Testis (tissue), 3 donors: ENCODE results near the gene NEURL1. TPM values are rescaled to one million over a fixed set of nuclear protein-coding genes. Genes with fewer than 3 reads are reported as not detected.

ENCODE experiments used
- DNase-seq: peaks from one replicate; pipeline ENCODE4 v3.0.0-alpha.2; 2019
- H3K27ac ChIP-seq, 2 donors: fragments of 200-600 bp; sonication (generic); one replicate each; pipeline ENCODE4 v1.5.1; 2019
- H3K27me3 ChIP-seq: fragments of 200-600 bp; sonication (generic); one replicate; pipeline ENCODE4 v1.5.1; 2019
- H3K36me3 ChIP-seq: fragments of 200-600 bp; sonication (generic); one replicate; pipeline ENCODE4 v1.5.1; 2017; ENCODE audit warnings: low read depth; ENCODE audit errors: missing control alignments
- H3K4me1 ChIP-seq: fragments of 200-600 bp; sonication (generic); one replicate; pipeline ENCODE4 v1.5.1; 2019
- H3K4me3 ChIP-seq, 2 donors: fragments of 200-600 bp; sonication (generic); one replicate each; pipeline ENCODE4 v1.5.1; 2017 to 2019
- H3K9me3 ChIP-seq: fragments of 200-600 bp; sonication (generic); one replicate; pipeline ENCODE4 v1.5.1; 2017
- POLR2A ChIP-seq: fragments of 450-650 bp; IDR thresholded peaks from one replicate; pipeline ENCODE4 v1.6.1; 2017; ENCODE audit warnings: antibody characterized with exemption, mild to moderate bottlenecking, moderate library complexity
- WGBS, 2 donors: methylation state at CpG; one replicate each; pipeline ENCODE4 v1.1.5; 2018; 5-methylcytosine and 5-hydroxymethylcytosine counted together
- intact Hi-C: fragments of 100-400 bp; cut with DNase I; formaldehyde crosslinking; loops from one replicate; pipeline ENCODE4 v1.15.1; 2023; ENCODE audit warnings: low total_unique reads
- polyA plus RNA-seq: library from polyadenylated mRNA; stranded (reverse); fragments of 350-450 nt; fragmentation: Illumina TruSeq; extraction: RNeasy Lipid Tissue Mini Kit (QIAGEN cat#74804); gene quantifications from one replicate; pipeline ENCODE4 v1.2.3, GENCODE V29; 2014; ENCODE audit warnings: low read depth, low replicate concordance; ENCODE audit not compliant: insufficient read depth
- total RNA-seq, 2 donors: library from RNA; depleted of rRNA; stranded (reverse); fragments of >200 nt; gene quantifications; one replicate each; pipeline ENCODE4 v1.2.3, GENCODE V29; 2016
- TF ChIP-seq, protein P1 (sequence below), 3 experiments: fragments of 450-650 bp in 2 of 3; fragments of 200-600 bp in 1 of 3; sonication (generic) in 1 of 3; IDR thresholded peaks; one replicate each; pipeline ENCODE4 v1.5.1; 2016 to 2019; ENCODE audit warnings: antibody characterized with exemption in 3 of 3, mild to moderate bottlenecking in 2 of 3, moderate library complexity in 1 of 3

Gene NEURL1
- total and polyA plus RNA-seq, 3 donors from 2014 or later, result 17.8 to 21.9 (median 19.8) TPM

DNA sequence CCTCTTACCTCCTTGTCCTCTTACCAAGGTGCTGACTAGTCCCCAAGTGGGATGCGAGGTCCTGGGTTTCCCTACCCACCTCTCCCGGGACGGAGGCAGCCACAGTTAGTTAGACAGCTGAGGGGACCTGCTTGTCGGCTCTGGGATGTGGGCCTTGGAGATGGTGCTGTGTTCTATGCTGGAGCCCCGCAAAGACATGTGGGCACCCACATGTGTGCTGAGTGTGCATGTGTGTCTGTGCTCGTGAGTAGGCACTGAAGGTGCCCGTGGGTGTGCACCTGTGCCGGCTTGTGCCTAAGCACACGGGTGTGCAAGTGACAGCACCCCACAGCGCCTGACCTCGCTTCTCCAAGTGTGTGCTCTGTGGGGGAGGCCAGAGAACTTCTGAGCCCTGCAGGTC, 62.2 kb downstream of the NEURL1 start:
- H3K27me3 ChIP-seq, result no peaks in the 10 kb centered on the region
- H3K4me1 ChIP-seq, result peaks cover 8% of the 10 kb centered on the region
- H3K9me3 ChIP-seq, result no peaks in the 10 kb centered on the region
- no peaks in the 10 kb centered on the region for H3K36me3 ChIP-seq
- peak overlapping the region in 1 of 2 donors; percentile 48 for H3K4me3 ChIP-seq
- H3K27ac ChIP-seq, result no peak overlapping the region
- 53% methylated on average over 11 of the region's 11 CpGs; no CpG with 5 or more reads in 1 of the 2 donors for WGBS, 2 donors
- TF ChIP-seq, protein P1, sequence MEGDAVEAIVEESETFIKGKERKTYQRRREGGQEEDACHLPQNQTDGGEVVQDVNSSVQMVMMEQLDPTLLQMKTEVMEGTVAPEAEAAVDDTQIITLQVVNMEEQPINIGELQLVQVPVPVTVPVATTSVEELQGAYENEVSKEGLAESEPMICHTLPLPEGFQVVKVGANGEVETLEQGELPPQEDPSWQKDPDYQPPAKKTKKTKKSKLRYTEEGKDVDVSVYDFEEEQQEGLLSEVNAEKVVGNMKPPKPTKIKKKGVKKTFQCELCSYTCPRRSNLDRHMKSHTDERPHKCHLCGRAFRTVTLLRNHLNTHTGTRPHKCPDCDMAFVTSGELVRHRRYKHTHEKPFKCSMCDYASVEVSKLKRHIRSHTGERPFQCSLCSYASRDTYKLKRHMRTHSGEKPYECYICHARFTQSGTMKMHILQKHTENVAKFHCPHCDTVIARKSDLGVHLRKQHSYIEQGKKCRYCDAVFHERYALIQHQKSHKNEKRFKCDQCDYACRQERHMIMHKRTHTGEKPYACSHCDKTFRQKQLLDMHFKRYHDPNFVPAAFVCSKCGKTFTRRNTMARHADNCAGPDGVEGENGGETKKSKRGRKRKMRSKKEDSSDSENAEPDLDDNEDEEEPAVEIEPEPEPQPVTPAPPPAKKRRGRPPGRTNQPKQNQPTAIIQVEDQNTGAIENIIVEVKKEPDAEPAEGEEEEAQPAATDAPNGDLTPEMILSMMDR (IDR thresholded peaks at IDR 0.05), result no peak
- TF ChIP-seq POLR2A, result no peak
- DNase-seq, result no peak
- intact Hi-C loops, result no loop called here

DNA sequence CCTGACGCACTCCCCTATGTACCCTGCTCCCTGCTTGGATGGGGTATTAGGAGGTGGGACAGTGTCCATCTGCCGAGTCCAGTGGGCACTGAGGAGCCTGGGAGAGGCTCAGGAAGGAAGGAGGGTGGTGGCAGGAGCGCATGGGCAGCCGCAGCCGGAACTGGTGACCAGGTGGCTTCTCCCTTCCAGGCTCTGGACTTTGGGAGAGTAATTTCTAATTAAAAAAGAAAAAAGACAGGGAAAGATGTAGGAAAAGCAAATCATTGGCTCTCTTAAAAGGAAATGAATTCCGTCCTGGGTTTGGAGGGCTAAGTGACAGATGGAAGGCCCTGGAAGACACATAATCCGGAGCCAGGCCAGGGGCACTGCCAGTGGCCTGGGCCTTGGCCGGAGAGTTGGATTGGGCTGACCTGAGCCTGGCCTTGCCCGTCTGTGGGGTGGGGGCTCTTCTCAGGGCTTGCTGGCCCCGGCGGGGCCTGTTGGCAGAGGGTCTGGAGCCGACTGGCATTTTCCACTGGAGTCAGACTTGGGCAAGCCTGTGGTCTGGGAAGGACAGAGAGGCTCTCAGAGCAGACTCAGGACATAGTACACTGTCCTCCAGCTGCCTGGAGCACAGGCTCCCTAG, 63.0 kb downstream of the NEURL1 start:
- Histone ChIP-seq H3K27ac (no peak overlapping the region), H3K4me3 (no peak overlapping the region), H3K36me3 (no peaks in the 10 kb centered on the region), H3K9me3 (no peaks in the 10 kb centered on the region), H3K27me3 (no peaks in the 10 kb centered on the region), H3K4me1 (peaks cover 8% of the 10 kb centered on the region)
- intact Hi-C loops, result no loop called here
- 85 to 90% methylated on average over 7 to 12 of the region's 12 CpGs for WGBS, 2 donors
- DNase-seq, result no peak
- TF ChIP-seq, protein P1 (IDR thresholded peaks at IDR 0.05), result no peak

DNA sequence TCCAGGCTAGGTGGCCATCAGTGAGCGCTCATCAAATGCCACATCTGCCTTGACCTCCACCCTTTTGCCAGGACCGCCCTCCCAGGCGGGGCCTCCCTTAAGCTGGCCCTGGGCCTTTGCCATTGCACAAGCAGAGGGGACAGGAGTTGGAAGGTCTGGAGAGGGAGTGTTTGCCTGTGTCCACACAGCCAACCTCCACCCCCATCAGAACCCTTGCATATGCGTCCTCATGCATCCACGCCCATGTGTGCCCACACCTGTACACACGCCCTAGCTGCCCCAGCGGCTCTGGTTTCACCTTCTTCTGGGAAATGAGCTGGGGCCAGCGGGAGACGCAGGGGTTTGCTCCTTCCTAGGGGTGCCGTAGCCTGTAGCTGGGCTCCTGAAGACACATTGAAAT, 64.0 kb downstream of the NEURL1 start:
- no peaks in the 10 kb centered on the region for H3K9me3 ChIP-seq
- TF ChIP-seq POLR2A, result no peak
- TF ChIP-seq, protein P1 (IDR thresholded peaks at IDR 0.05), result no peak
- H3K27ac ChIP-seq, result no peak overlapping the region
- no peaks in the 10 kb centered on the region for H3K27me3 ChIP-seq
- DNase-seq, result no peak
- H3K36me3 ChIP-seq, result no peaks in the 10 kb centered on the region
- peaks cover 8% of the 10 kb centered on the region for H3K4me1 ChIP-seq
- H3K4me3 ChIP-seq, result no peak overlapping the region
- intact Hi-C loops, result no loop called here
- WGBS, 2 donors, result 94 to 96% methylated on average over 9 to 10 of the region's 10 CpGs

DNA sequence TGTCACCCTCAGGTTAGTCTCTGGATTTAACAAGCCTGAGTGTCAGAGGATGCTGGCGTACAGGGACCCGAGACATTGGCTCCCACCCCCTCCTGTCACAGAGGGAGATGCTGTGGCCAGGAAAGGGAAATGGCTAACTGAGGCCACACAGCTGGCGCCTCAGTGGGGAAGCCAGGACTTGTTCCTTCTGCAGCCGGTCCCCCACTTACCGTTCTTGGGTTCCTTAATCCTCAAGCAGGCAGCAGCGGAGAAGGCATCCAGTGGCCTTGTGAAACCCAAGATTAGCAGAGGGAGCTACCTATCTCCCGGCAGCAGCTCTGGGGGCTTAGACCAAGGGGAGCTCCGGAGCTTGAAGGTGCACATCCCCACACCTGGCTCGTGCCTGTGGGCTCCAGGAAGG, 65.4 kb downstream of the NEURL1 start:
- H3K4me3 ChIP-seq, result no peak overlapping the region
- no peak overlapping the region for H3K27ac ChIP-seq
- H3K36me3 ChIP-seq, result no peaks in the 10 kb centered on the region
- intact Hi-C loops, result no loop called here
- no peaks in the 10 kb centered on the region for H3K27me3 ChIP-seq
- 73 to 90% methylated on average over 8 to 9 of the region's 9 CpGs for WGBS, 2 donors
- no peak for DNase-seq
- peaks cover 8% of the 10 kb centered on the region for H3K4me1 ChIP-seq
- TF ChIP-seq, protein P1 (IDR thresholded peaks at IDR 0.05), result no peak
- TF ChIP-seq POLR2A, result no peak
- H3K9me3 ChIP-seq, result no peaks in the 10 kb centered on the region

DNA sequence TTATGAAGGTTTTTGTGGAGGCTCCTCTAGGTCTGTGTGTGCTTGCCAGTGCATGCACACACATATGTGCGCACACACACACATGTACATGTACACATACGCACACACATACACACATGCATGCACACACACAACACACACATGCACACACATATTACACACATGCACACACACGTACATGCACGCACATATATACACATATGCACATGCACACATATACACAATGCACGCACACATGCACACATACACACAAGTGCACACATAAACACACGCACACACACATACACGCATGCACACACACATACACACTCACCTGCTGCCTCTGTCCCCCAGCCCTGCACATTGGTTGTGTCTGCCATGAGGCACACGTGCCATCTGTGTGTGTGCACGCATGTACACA, 66.3 kb downstream of the NEURL1 start:
- no peaks in the 10 kb centered on the region for H3K9me3 ChIP-seq
- H3K27ac ChIP-seq, result no peak overlapping the region
- no peak for TF ChIP-seq POLR2A
- TF ChIP-seq, protein P1 (IDR thresholded peaks at IDR 0.05), result no peak
- H3K27me3 ChIP-seq, result no peaks in the 10 kb centered on the region
- no peaks in the 10 kb centered on the region for H3K36me3 ChIP-seq
- no peak overlapping the region for H3K4me3 ChIP-seq
- intact Hi-C loops, result no loop called here
- H3K4me1 ChIP-seq, result peaks cover 8% of the 10 kb centered on the region
- no peak for DNase-seq
- 76 to 80% methylated on average over 9 of the region's 9 CpGs for WGBS, 2 donors
